Stimulated activated CD4-positive, alpha-beta T cell treated with anti-CD3 and anti-CD28 coated beads, Interleukin-12 subunit alpha, Interleukin-12 subunit beta, amount 100 ng/mL, for 24 hours (primary cell): Measurements from ENCODE around the gene MYOZ3.

Experiments used
- DNase-seq, 2 experiments: peaks; one replicate each; pipeline ENCODE4 v3.0.0-alpha.2; 2020; ENCODE audit warnings: low read depth in 2 of 2

MYOZ3 gene, protein sequence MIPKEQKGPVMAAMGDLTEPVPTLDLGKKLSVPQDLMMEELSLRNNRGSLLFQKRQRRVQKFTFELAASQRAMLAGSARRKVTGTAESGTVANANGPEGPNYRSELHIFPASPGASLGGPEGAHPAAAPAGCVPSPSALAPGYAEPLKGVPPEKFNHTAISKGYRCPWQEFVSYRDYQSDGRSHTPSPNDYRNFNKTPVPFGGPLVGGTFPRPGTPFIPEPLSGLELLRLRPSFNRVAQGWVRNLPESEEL

DNA sequence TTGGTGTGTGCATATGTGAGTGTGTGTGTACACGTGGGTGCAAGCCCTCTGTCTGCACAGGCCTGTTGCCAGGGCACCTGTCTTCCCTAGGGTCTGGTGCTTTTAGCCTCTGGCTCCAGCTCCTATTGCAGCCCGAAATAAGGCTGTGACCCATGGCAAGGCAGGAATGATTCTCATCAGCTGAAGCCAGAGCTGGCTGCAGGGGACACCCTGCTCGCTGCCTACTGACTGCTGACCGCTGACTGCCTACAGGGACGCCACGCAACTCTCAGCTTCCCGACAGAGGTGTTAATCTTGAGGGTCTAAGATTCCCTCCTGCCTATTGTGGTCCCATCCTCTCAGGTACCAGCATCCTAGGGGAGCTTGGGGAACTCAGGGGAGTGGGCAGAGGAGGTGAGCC, at the start of gene MYOZ3:
Gene MYOZ3, plus strand, starts transcription at position 166 of the 400 bp plus-strand sequence. CDS start 1,691 bp downstream, outside the sequence.
- no peak for DNase-seq

DNA sequence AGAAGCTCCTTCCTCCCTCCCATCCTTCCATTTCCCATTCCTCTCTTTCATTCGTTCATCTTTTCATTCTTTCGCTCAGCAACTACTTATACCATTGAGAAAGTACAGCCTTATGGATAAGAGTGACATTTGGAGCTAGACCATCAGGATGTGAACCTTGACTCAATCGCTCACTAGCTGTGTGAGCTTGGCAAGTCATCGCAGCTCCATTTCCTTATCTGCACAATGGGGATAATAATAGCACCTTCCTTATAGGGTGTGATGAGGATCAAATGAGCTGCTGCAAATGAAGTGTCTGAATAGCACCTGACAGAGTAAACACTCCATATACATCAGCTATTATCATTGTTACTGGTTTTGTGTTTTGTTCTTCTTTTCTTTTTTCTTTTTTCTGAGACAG, 48.6 kb upstream of the MYOZ3 start:
- DNase-seq: no peak

DNA sequence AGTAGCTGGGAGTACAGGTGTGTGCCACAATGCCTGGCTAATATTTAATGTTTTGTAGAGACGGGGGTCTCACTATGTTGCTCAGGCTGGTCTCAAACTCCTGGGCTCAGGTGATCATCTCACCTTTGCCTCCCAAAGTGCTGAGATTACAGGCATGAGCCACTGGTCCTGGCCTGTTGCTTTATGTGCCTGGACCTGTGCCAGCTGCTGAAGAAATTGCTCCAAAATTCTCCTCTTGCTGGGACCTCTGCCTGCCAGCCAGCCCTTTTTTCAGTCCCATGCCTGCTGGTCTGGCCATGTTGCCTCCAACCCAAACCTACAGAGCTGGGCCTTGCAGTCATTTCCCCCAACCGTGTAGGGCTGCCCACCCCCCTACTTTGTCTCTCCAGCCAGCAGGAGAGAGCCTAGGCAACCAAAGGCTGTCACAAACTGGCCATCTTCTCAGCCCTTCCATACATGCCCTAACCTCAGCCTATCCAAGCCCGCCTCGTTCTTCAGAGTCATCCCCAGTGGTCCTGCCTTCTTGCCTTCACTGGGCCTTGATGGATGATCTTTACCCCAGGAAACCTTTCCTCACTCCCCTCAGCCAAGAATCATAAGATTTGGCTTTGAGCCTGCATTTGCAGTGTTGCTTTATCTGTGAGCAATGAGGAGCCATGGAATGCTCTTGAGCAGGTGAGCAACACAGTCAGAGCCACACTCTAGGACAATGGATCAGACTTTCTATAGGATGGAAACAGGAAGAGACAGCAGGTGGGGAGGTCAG, 48.0 kb upstream of the MYOZ3 start:
- no peak for DNase-seq

DNA sequence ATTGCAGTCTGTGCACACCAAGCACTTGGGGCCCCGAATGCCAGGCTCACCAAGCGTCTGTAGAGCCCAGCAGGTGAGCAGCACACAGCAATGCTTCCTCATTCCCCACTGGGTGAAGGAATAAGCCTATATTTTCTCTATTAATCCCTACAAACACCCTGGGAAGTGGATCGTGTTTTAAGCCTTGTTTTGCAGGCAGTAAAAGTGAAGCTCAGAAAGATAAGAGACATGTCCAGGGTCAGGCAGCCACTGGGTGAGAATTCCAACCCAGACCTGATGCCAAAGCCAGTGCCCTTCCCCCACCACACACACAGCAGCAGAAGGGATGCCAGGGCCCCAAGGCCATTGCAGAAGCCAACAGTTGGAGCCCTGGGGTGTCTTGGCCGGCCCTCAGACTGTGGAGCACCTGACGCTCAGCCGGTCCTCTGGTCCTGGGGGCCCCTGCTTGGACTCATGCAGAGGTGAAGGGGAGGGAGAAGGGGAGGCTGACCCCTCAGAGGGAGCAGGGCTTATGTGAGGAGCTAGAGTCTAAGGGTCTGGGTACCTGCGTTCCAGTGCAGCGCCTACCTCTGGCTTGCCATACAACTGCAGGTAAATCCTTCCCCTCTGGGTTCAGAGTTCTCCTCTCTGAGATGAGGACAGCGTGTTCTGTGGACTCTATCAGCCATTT, 46.9 kb upstream of the MYOZ3 start:
- DNase-seq: no peak

DNA sequence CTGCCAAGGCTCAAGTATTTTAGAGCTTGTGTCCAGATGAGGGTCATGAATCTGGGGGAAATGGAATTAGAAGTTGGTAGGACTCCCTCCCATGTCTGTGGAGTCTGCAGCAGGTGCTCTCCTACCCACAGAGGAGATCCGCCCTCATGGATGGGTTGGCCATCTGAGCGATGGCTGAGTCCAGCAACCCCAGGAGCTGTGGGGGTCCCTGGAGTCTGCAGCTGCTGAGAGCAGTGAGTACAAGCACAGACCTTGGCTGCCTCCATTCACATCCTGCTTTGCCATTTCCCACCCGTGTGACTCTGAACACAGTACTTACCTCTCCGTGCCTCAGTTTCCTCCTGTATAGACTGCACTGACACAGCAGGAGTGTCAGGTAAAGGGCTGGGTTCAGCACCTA, 46.4 kb upstream of the MYOZ3 start:
- no peak for DNase-seq

DNA sequence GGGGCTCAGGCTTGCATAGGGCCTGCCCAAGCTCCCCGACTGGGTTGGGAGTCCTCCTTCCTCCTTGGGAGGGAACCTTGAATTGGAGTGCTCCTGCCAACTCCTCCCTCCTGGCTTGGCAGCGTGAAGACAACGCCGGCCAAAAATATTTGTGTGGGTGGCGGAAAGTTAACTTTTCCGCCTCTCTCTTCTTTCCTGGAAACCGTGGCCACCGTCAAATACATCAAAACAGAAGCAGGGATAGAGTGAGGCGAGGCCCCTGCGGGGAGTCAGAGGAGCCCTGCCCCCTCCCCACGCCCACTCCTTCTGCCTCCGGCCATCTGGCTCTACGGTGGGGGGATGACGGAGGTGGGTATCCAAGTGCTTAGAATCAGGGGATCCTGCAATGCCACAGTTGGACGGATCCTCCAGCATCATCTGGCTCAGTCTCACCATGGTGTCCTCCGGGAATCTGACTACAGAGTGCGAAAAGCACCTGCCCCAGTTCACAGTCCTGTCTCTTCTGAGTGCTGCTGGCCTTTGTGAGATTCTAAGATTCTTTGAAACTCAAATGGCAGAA, 45.8 kb upstream of the MYOZ3 start:
- DNase-seq: no peak

DNA sequence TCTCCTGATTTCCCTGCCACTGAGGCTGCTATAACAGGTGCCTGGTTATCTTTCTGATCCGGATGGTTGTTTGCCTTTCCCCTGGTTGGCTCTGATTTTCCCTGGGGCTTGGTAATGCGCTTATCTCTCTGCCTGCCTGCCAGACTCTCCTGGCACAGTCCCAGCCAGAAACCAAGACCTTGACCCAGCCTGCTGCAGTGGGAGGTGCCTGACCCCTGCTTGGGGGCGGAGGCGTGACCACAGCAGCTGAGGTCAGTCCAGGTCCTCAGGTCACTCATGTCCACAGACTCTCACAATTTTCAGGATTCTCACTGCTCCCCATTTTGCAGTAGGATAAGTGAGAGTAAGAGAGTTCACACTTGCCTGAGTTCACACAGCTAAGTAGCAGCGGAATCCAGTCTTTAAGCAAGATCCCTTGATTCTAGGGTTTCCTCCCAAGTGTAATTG, 45.0 kb upstream of the MYOZ3 start:
- DNase-seq: no peak

DNA sequence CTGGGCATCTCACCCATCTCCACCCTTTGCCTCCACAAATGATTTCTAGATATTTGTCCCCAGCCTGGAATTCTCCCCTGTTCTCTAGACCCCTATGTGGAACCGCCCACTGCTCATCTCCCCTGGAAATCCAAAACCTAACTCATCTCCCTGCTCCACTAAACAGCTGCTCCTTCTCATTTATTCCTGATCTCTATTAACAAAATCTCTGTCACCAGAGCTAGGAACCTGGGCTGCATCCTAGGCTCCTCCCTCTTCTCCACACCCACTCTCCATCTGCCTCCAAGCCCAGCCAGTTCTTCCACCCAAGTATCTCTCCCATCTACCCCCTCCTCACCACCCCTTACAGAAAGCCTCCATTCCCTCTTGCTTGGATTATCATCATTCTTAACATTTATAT, 44.5 kb upstream of the MYOZ3 start:
- no peak for DNase-seq

DNA sequence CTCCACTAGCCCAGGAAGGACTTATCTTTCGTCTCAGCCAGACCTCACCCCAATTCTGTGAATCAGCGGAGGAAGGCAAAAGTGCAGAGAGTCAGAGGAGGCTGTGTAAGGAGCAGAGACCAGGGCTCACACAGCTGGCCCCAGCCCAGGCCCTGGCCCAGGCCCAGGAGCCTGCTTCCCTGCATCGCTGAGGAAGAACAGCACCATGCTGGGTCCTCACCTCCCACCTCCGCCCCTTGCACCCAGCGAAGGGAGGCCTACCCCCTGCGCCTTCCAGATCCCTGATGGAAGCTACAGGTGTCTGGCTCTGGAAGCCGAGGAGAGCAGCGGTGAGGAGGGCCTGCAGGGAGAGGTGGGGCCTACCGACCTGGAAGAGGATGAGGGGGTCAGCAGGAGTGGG, 42.9 kb upstream of the MYOZ3 start:
- DNase-seq: no peak

DNA sequence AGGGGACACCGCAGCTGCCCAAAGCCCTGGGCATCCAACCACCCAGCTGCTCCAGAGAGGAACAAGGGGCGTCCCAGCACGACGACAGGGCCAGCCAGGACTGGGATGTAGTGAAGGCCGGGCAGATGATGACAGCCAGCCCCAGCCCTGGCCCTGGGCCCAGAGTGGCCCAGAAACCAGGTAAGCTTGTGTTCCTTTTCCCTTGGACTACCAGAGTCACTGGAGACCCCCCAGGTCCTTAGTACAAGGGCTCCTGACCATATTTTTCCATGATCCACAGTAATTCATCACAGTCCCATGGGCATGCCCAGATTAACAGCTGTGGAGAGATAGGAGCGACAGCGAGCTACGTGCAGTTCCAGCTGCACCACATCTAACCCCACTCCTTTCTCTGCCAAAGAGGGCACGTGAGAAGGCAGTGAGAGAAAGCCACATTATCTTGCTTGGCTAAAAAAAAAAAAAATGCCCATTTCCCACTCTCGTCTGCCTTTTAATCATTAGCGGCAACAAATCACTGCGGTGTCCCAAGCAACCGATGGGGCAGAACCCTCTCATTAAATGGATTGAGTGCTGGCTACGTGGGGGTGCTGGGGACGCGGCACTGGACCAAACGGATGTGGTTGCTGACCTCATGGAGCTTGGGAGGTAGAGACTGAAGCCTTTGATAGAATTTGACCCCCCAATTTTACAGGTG, 42.3 kb upstream of the MYOZ3 start:
- DNase-seq: no peak

DNA sequence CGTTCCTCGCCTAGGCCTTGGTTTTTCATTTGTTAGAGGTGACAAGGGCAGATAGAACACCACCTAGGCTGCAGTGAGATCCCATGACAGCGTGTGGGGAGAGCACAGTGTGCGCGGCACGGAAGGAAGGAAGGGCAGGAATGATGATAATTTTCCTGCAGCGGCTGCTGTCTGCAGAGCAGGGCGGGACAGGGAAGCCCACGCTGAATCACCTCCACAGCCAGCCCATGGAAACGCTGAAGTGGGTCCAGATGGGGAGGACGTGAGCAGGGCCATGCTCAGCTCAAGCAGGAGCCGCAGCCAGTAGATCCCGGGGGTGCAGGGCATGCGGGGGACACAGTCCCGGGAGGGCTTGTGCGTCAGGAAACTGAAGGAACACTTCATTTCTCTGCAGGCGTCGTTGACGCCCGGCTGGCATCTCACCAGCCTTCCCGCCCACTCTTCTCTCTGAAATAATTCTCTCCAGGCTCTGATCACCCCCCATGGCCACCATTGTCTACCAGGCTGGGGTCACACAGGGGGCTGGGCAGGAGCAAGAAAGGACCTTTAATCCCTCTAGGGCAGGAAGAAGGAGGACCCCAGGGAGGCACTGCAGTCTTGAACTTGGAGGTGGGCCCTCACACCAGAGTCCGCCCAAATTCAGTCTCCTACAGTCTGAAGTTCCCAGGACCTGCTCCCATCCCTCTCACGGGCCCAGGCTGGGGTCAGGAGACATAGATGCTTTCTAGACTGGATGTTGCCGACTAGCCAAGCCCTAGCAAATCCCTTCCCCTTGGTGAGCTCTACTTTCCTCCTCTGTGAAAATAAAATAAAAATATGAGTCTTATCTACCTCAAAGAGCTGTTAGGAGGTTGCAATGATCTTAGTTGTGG, 41.5 kb upstream of the MYOZ3 start:
- DNase-seq: no peak

DNA sequence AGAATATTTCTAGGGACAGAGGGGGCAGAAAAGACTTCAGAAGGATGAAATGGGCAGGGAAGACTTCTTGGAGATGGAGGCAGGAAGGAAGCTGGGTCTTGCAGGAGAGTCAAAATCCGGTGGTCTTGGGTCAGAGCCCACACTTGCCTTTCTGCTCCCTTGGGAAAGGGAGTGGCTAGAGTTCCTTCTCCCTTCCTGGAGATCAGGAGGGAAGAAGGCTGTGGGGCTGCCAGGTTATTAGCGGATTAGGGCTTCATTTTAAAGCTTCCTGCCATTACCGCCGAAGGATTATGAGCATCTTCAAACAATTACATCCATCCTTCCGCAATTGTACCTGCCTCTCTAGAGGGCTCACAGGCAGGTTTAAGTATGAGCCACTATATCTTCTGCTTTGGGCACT, 39.8 kb upstream of the MYOZ3 start:
- DNase-seq: no peak

DNA sequence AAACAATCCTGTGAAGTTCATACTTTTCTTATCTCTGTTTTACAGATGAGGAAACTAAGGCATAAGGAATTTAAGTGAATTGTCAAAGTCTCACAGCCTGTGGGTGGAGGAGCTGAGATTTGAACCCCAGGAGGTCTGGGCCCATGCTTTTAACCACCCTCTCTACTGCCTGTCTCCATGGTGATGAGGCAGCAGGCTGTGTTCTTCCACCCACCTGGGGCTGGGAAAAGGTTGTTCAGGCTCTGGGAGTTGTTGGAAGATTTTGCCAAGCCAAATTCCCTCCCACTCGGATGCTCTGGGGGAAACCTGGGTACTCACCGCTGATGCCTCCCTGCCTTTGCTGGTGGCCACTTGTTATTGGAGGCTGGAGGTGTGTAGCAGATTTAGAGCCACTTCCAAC, 38.9 kb upstream of the MYOZ3 start:
- no peak for DNase-seq

DNA sequence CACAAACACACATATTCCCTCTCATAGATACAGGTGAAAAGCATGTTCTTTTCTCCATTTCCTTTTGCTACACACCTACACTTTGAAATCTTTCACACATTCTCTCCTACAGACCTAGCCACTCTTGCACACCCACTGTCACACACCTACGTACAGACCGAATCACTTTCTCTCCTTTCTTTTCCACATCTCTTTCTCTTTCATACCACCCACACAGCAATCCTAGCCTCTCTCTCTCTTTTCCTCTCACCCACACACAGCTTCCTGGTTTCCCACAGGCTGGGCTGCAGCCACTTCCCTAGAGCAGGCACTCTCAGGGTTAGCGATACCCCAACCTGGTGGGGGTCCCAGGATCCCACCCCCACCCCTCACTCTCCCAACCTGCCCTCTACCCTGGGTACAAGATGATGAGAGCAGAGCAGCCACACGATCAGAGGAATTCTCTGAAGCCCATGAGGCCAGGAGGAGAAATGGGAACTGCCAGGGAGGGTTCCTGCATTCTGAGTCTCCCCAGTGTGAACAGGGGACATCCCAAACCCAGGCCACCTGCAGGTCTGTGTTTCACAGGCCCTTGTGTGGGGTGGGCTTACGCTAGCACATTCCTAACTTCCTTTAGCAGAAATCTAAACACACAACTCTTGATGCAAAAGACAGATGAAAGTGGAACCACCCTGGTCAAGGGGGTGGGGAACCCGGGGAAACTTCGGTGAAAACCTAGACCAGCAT, 37.7 kb upstream of the MYOZ3 start:
- no peak for DNase-seq

DNA sequence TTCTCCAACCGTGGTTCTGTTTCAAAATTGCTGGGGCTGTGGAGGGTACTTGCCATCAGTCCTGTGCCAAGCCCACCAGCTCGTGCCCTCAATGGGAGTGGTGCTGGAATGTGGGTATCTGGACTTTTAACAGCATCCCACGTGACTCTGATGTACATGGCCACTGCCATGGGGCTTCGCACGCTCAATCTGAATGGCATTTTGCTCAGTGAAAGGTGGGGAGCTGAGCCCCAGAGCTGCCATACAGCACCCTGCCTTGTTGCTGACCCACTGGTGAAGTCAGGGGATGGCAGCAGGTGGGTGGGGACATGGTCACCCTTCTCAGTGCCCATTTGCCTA, 37.2 kb upstream of the MYOZ3 start:
- DNase-seq: no peak

DNA sequence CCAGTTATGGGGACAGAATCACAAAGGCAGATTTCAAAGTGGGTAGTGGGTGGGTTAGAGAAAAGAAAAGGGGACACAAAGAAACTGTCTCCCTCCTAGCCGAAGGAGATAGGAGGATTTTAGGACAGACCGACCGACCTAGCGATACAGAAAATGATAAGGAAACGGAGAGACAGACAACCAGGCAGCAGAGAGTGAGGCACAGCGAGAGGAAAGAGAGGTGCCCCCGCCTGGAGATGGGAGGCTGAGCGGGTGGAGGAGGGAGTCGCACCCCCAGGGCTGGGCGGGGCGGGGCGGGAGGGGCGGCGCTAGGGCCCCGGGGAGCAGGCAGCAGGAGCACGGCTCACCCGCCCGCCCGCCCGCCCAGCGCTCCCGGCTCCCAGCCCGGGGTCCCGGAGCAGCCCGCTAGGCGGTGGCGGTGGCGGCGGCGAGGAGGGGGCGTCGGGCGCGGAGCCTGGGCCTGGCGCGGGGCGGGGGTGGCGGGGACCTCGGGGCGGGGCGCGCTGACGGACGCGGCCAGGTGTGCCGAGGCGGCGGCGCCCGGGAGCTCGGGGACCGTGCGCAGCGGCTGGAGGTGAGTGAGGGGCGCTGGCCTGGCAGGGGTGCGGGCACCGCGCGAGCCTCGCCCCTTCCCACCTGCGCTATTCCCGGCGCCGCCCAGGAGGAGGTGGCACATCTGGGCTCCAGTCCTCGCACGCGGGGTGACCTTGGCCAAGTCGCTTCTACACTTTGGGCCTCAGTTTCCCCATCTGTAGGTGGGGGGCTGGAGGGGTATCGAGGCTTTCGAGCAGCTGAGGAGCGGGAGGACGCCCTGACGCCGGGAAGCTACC, 36.5 kb upstream of the MYOZ3 start:
- DNase-seq: peak in 1 of 2 experiments; percentile 15

DNA sequence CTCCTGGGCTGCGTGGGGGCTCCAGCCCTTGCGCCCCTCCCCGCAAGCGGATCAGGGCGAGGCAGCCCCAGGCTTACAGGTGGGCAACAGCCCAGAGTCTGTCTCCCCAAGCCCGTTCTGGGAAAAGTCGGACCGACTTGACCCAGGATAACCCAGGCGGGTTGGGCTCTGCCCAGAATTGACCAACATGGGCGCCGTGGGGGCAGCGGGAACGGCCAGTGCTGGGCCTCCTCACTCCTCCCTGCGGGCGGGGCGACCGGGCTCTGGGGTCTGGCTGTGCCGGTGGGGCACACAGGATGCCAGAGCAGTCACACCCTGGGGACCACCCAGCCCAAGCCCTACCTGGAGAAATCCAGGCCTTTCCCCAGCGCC, 35.9 kb upstream of the MYOZ3 start:
- no peak for DNase-seq

DNA sequence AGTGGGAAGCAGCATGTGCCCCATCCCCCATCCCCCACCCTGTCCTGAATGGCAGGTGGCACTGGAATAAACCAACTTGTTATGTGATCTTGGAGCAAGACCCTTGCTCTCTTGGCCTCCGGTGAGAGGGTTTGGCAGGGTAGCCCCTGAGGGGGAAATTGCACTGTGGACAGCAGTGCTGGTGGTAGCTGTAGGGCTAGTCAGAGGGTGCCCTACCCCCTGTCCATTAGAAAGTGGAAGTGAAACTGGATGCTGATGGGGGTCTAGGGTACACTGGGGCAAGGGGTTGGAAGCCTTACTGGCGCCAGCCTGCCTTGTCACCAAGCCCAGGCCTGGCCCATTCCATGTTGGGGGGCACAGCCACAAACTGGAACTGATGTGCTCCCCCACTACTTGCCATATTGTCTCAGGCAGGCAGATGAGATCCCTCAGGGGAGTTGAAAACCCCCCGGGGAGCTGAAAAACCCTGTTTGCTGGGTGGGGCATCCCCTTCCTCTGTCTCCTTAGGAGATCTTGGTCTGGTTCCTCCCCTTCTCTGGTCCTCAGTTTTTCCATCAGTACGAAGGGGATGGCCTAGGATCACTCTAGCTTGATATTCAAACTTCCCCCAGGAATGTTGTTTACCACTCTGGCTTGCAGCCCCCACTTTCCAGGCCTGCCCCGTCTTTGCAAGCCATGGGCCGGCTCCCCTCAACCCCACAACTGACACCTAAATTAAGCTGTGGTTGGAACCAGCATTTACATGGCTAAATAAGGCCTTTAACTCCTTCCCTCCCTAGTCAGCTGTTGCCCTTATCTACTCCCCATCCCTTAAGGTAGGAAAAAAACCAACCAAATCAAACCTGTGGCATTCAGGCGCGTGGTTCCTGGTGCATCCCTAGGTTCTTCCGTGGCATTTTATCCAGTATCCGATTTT, 35.0 kb upstream of the MYOZ3 start:
- no peak for DNase-seq
